Osteocyte (in vitro differentiated cells): ENCODE data around the gene LARP1B. TPM values are rescaled to one million over a fixed set of nuclear protein-coding genes. Genes with fewer than 3 reads are reported as not detected.
"Not testable (repeated sequence)": the region's sequence is repeated elsewhere in the genome, so short reads cannot be mapped to it uniquely, and the experiment has no call there.

Experiments used
- DNase-seq: peaks from one replicate; pipeline ENCODE4 v3.0.0; 2021; ENCODE audit warnings: mixed read lengths; ENCODE audit not compliant: unreplicated experiment; ENCODE audit errors: extremely low spot score
- H3K27ac Mint-ChIP-seq: one replicate; pipeline ENCODE4 v1.8.0; 2021; ENCODE audit warnings: mild to moderate bottlenecking, mixed read lengths; ENCODE audit not compliant: unreplicated experiment
- H3K27me3 Mint-ChIP-seq: one replicate; pipeline ENCODE4 v1.8.0; 2021; ENCODE audit warnings: mixed read lengths; ENCODE audit not compliant: unreplicated experiment
- H3K36me3 Mint-ChIP-seq: one replicate; pipeline ENCODE4 v1.8.0; 2021; ENCODE audit warnings: mixed read lengths; ENCODE audit not compliant: unreplicated experiment
- H3K4me1 Mint-ChIP-seq: one replicate; pipeline ENCODE4 v1.8.0; 2021; ENCODE audit warnings: mixed read lengths; ENCODE audit not compliant: unreplicated experiment
- H3K4me3 Mint-ChIP-seq: one replicate; pipeline ENCODE4 v1.8.0; 2021; ENCODE audit warnings: mild to moderate bottlenecking, moderate library complexity, mixed read lengths; ENCODE audit not compliant: unreplicated experiment
- H3K9me3 Mint-ChIP-seq: one replicate; pipeline ENCODE4 v1.8.0; 2021; ENCODE audit warnings: mixed read lengths; ENCODE audit not compliant: unreplicated experiment
- long read RNA-seq: library from polyadenylated mRNA; unstranded; transcript quantifications from one replicate; pipeline ENCODE4 v2.0.0, GENCODE V29; 2021
- total RNA-seq: library from RNA; stranded (reverse); gene quantifications from 2 replicates; pipeline ENCODE4 v1.2.1, GENCODE V29; 2021
- TF ChIP-seq, protein P1 (sequence below): fragments of 200-600 bp; sonication (generic); IDR thresholded peaks from 2 replicates; pipeline ENCODE4 v1.5.0; 2021; ENCODE audit warnings: antibody characterized with exemption, mild to moderate bottlenecking, moderate library complexity

LARP1B gene
- 18.6 and 19.8 TPM in 2 replicates for total RNA-seq
- long read RNA-seq, transcript LARP1B-202 (10 exons, 2,151 nt): major isoform, 10 of 36 reads
- long read RNA-seq, partial matches to known transcripts: 4 of 36 reads
- long read RNA-seq, other reads (novel, unspliced or antisense): 18 of 36 reads

DNA sequence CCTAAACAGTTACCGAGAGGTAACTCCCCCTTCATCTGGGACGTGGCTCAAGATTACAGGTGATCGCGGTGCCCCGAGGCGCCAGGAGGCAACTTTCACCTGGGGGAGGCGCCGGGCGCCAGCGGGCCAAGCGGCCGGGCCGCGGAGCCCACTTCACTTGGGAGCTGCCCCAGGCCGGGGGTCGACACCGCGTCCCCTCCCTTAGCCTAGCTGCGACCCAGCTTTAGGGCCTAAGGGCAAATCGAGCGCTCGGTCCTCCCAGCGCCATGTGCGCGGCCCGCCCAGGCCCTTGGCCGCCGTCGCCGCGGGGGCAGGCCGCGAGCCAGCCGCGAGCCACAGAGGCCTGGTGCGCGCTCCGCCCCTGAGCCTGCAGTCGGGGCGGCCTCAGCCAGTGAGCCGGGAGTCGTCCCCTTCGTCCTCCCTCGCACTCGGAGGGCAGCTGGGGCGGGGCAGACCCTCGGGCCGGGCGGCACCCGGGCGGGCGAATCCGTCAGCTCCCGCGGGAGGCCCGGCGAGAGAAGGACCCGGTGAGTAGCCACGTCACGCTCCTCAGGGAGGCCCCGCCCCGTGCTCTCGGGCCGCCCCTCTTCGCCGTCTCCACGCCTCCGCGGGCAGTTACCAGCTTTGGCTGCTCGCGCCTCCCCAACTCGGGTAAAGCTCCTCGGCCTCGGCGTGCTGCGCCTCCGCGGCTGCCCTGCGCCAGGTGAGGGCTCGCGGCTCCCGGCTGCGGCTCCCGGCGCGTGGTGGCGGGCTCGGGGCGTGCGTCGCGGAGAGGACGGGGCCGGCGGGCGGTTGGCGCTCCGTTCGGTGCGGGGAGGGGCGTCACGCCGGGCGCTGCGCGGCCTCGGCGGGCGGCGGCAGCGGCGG, at the start of gene LARP1B:
Gene LARP1B, plus strand, starts transcription at position 614 of the 867 bp plus-strand sequence. CDS start 13,640 bp downstream, outside the sequence.
- DNase-seq: peak; percentile 98
- Mint-ChIP-seq H3K27me3 (no peaks in the 10 kb centered on the region), H3K4me1 (peaks cover 22% of the 10 kb centered on the region), H3K27ac (peak within 1 kb of the TSS; percentile 89), H3K36me3 (no peaks in the 10 kb centered on the region), H3K4me3 (peak within 1 kb of the TSS; percentile 87), H3K9me3 (no peaks in the 10 kb centered on the region)
- TF ChIP-seq, protein P1, sequence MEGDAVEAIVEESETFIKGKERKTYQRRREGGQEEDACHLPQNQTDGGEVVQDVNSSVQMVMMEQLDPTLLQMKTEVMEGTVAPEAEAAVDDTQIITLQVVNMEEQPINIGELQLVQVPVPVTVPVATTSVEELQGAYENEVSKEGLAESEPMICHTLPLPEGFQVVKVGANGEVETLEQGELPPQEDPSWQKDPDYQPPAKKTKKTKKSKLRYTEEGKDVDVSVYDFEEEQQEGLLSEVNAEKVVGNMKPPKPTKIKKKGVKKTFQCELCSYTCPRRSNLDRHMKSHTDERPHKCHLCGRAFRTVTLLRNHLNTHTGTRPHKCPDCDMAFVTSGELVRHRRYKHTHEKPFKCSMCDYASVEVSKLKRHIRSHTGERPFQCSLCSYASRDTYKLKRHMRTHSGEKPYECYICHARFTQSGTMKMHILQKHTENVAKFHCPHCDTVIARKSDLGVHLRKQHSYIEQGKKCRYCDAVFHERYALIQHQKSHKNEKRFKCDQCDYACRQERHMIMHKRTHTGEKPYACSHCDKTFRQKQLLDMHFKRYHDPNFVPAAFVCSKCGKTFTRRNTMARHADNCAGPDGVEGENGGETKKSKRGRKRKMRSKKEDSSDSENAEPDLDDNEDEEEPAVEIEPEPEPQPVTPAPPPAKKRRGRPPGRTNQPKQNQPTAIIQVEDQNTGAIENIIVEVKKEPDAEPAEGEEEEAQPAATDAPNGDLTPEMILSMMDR: no peak

DNA sequence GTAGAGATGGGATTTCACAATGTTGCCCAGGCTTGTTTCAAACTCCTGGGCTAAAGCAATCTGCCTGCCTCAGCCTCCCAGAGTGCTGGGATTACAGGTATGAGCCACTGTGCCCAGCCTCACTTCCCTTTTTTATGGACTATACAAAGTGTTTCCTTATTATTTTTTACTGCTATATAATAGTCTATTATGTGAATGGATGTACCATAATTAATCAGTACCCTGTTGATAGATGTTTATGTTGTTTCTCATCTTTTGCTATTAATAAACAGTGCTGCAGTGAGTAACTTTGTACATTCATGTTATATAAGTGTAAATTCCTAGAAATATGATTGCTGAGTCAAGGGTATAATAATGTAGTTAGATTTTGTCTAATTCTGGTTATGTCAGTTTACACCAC, 35.8 kb upstream of the LARP1B start:
- Mint-ChIP-seq H3K4me1 (no peaks in the 10 kb centered on the region), H3K36me3 (peaks cover 39% of the 10 kb centered on the region), H3K4me3 (no peak overlapping the region), H3K27me3 (no peaks in the 10 kb centered on the region), H3K27ac (no peak overlapping the region), H3K9me3 (peaks cover 4% of the 10 kb centered on the region)
- TF ChIP-seq, protein P1: no peak
- DNase-seq: no peak

DNA sequence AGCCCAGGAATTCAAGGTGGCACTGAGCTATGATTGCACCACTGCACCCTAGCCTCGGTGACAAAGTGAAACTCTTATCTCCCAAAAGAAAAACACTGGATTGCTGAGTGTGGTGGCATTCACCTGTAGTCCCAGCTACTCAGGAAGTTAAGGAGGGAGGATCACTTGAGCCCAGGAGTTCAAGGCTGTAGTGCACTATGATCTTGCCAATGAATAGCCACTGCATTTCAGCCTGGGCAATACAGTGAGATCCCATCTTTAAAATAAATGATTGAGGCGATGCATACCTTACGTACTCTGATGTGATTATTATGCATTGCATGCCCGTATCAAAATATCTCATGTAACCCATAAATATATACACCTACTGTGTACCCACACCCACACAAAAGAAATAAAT, 31.2 kb upstream of the LARP1B start:
- no peaks in the 10 kb centered on the region for H3K4me1 Mint-ChIP-seq
- H3K27ac Mint-ChIP-seq: no peak overlapping the region
- H3K36me3 Mint-ChIP-seq: peaks cover 21% of the 10 kb centered on the region
- no peak for DNase-seq
- H3K9me3 Mint-ChIP-seq: peaks cover 4% of the 10 kb centered on the region
- no peak overlapping the region for H3K4me3 Mint-ChIP-seq
- H3K27me3 Mint-ChIP-seq: no peaks in the 10 kb centered on the region
- TF ChIP-seq, protein P1: no peak

DNA sequence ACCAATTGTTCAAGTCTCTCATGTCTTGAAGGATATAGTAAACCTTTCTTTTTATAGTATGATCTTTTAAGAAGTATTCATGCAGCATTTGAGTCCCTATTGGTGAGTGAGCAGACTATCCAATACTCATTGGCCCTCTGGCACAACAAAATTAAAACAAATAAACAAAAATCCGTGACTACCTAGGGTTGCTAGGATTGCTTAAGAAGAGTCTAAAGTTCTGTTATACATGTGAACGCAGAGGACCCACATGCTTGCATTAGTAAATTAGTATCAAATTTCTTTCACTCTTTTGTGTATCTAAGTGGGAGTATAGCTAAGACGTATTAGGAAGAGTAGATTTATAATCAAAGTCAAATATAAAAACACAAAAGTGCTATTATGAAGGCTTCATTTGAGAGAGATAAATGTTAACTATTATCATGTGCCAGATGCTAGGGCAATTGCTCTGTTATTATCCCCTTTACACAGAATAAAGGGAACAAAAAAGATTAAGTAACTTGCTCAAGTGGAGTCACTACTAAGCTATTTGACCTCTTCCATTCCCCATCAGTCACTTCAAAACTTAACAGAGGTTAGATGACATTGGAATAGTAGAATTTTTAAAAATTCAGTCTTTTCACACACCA, 29.2 kb upstream of the LARP1B start:
- H3K27ac Mint-ChIP-seq: no peak overlapping the region
- H3K36me3 Mint-ChIP-seq: peaks cover 13% of the 10 kb centered on the region
- no peaks in the 10 kb centered on the region for H3K27me3 Mint-ChIP-seq
- no peak overlapping the region for H3K4me3 Mint-ChIP-seq
- DNase-seq: no peak
- H3K9me3 Mint-ChIP-seq: no peaks in the 10 kb centered on the region
- TF ChIP-seq, protein P1: no peak
- no peaks in the 10 kb centered on the region for H3K4me1 Mint-ChIP-seq

DNA sequence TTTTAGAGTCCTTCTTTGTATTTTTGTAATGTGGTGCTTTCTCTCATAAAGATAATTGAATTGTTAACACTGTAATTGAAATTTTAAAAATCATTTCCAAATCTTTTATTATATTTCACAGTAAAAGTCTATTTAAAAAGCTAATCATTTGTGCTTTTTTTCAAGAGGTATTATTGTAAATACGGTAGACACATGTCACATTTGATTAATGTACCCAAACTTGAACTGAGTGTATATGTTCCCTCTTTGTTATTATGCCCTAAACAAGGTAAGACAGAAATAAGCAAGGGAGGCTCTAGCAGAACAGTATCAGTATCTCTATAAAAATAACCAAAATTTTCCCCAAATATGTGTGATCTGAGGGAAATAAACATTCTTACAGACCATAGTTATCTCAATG, 21.5 kb upstream of the LARP1B start:
- H3K27ac Mint-ChIP-seq: no peak overlapping the region
- DNase-seq: no peak
- no peaks in the 10 kb centered on the region for H3K4me1 Mint-ChIP-seq
- no peaks in the 10 kb centered on the region for H3K27me3 Mint-ChIP-seq
- TF ChIP-seq, protein P1: no peak
- H3K9me3 Mint-ChIP-seq: no peaks in the 10 kb centered on the region
- no peak overlapping the region for H3K4me3 Mint-ChIP-seq
- no peaks in the 10 kb centered on the region for H3K36me3 Mint-ChIP-seq

DNA sequence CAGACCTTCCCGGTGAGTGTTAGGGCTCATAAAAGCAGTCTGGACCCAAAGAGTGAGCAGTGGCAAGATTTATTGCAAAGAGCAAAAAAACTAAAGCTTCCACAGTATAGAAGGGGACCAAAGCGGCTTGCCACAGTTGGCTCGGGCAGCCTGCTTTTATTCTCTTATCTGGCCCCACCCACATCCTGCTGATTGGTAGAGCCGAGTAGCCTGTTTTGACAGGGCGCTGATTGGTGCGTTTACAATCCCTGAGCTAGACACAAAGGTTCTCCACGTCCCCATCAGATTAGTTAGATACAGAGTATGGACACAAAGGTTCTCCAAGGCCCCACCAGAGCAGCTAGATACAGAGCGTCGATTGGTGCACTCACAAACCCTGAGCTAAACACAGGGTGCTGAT, 14.1 kb upstream of the LARP1B start:
- H3K27me3 Mint-ChIP-seq, DNase-seq, H3K27ac Mint-ChIP-seq, H3K9me3 Mint-ChIP-seq, H3K36me3 Mint-ChIP-seq, H3K4me3 Mint-ChIP-seq, H3K4me1 Mint-ChIP-seq: not testable (repeated sequence)

DNA sequence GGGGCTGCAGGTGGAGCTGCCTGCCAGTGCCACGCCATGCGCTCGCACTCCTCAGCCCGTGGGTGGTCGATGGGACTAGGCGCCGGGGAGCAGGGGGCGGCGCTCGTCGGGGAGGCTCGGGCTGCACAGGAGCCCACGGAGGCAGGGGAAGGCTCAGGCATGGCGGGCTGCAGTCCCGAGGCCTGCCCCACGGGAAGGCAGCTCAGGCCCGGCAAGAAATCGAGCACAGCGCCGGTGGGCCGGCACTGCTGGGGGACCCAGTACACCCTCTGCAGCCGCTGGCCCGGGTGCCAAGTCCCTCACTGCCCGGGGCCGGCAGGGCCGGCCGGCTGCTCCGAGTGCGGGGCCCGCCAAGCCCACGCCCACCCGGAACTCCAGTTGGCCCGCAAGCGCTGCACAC, 13.6 kb upstream of the LARP1B start:
- not testable (repeated sequence) for H3K4me3 Mint-ChIP-seq, H3K27me3 Mint-ChIP-seq, H3K27ac Mint-ChIP-seq, H3K4me1 Mint-ChIP-seq, H3K36me3 Mint-ChIP-seq, H3K9me3 Mint-ChIP-seq
- DNase-seq: peak; percentile 73
